GM10266 (cell line): ENCODE data around the gene CSTPP1.
"Not testable (repeated sequence)": the region's sequence is repeated elsewhere in the genome, so short reads cannot be mapped to it uniquely, and the experiment has no call there.

ENCODE experiments used
- DNase-seq: peaks from one replicate; pipeline ENCODE4 v3.0.0; 2012; ENCODE audit errors: extremely low spot score
- TF ChIP-seq, protein P1 (sequence below): IDR thresholded peaks from 2 replicates; pipeline ENCODE4 v1.5.1; 2012; ENCODE audit warnings: mild to moderate bottlenecking, low read depth; ENCODE audit not compliant: control insufficient read depth, insufficient read depth; ENCODE audit errors: missing control alignments

The CSTPP1 gene

DNA sequence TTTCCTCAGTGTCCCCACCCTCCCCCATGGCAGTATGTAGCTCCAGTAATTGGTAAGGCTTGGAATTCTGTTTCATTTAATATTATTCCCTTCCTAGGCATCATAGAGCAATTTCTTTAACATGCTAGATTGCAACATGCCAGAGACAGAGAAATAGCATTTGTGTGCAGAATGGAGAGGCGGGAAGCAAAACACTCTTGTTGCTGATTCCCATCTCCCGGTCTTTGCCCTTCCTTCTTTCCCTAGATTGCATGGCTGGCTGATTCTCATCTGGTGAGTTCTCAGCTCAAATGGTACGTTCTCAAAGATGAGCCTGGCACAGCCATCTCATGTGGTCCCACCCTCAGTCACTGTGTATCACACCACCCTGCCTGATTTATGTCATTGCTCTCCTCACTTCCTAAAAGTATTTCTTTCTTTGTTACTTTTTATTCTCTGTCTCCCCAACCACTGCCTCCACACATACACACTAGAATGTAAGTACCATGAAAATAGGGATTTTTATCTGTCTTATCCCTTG, 173.2 kb downstream of the CSTPP1 start:
- no peak for DNase-seq
- TF ChIP-seq, protein P1, sequence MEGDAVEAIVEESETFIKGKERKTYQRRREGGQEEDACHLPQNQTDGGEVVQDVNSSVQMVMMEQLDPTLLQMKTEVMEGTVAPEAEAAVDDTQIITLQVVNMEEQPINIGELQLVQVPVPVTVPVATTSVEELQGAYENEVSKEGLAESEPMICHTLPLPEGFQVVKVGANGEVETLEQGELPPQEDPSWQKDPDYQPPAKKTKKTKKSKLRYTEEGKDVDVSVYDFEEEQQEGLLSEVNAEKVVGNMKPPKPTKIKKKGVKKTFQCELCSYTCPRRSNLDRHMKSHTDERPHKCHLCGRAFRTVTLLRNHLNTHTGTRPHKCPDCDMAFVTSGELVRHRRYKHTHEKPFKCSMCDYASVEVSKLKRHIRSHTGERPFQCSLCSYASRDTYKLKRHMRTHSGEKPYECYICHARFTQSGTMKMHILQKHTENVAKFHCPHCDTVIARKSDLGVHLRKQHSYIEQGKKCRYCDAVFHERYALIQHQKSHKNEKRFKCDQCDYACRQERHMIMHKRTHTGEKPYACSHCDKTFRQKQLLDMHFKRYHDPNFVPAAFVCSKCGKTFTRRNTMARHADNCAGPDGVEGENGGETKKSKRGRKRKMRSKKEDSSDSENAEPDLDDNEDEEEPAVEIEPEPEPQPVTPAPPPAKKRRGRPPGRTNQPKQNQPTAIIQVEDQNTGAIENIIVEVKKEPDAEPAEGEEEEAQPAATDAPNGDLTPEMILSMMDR: no peak

DNA sequence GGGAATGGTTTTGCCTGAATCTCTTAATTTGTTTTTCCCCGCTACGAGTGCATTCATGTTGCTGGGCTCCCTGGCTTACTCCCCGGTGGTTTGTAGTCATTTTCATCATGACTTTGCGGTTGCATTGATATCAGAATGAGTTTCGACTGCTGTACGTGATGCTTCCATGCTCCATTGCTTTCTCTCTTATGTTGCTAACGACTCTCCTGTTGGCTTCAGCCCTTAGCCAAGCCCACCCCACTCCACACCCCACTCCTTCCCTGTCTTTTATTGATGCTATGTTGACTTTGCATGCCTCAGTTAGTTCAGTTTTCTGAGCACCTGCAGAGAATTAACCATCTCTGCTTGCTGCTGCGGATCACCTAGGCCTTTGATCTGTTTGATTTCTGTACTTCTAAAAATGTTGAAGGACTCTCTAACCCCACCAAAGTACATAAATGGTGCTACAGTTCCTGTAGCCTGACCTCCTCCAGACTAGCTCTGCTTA, 174.8 kb downstream of the CSTPP1 start:
- DNase-seq: peak; percentile 26

DNA sequence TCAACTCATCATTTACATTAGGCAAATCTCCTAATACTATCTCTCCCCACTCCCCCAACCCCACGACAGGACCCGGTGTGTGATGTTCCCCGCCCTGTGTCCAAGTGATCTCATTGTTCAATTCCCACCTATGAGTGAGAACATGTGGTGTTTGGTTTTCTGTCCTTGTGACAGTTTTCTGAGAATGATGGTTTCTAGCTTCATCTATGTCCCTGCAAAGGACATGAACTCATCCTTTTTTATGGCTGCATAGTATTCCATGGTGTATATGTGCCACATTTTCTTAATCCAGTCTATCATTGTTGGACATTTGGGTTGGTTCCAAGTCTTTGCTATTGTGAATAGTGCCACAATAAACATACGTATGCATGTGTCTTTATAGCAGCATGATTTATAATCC, 176.4 kb downstream of the CSTPP1 start:
- not testable (repeated sequence) for DNase-seq

More for the DNA sequence above, 174.8 kb downstream of the CSTPP1 start:
- TF ChIP-seq, protein P1: no peak

DNA sequence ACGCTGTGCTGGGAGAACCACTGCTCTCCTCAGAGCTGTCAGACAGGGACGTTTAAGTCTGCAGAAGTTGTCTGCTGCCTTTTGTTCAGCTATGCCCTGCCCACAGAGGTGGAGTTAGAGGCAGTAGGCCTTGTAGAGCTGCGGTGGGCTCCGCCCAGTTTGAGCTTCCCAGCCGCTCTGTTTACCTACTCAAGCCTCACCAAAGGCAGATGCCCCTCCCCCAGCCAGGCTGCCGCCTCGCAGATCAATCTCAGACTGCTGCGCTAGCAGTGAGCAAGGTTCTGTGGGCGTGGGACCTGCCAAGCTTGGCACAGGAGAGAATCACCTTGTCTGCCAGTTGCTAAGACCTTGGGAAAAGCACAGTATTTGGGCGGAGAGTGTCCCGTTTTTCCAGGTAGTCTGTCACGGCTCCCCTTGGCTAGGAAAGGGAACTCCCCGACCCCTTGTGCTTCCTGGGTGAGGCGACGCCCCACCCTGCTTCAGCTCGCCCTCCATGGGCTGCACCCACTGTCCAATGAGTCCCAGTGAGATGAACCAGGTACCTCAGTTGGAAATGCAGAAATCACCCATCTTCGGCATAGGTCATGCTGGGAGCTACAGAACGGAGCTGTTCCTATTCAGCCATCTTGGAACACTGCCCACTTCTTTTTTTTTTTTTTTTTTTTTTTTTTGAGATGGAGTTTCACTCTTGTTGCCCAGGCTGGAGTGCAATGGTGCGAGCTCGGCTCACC, 182.6 kb downstream of the CSTPP1 start:
- not testable (repeated sequence) for DNase-seq

DNA sequence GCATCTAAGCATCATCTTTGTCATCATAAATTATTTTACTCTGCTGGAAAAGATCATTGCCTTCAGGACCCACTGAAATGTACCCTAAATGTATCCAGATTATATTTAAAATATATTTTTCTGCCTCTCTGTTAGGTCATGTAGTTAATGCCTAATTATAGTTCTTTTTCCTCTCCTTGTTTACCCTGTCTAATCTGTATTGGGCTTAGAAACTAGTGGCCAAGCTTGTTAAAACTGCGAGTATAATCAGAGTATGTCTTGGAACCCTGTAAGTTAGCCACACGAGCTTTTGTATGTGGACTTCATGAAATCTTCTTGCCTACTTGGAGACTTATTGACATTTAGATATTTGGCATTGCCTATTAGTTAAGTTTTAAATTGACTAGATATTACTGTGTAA, 184.5 kb downstream of the CSTPP1 start:
- TF ChIP-seq, protein P1: no peak
- no peak for DNase-seq

DNA sequence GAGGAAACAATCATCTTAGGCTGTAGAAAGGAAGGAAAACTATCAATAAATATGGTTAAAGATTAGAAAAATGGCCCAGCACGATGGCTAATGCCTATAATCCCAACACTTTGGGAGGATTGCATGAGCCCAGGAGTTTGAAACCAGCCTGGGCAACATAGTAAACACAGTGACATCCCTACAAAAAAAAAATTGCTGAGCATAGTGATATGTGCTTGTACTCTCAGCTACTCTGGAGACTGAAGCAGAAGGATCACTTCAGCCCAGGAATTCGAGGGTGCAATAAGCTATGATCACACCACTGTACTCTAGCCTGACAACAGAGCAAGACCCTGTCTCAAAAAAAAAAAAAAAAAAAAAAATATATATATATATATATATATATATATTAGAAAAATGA, 185.2 kb downstream of the CSTPP1 start:
- TF ChIP-seq, protein P1: no peak
- DNase-seq: no peak

DNA sequence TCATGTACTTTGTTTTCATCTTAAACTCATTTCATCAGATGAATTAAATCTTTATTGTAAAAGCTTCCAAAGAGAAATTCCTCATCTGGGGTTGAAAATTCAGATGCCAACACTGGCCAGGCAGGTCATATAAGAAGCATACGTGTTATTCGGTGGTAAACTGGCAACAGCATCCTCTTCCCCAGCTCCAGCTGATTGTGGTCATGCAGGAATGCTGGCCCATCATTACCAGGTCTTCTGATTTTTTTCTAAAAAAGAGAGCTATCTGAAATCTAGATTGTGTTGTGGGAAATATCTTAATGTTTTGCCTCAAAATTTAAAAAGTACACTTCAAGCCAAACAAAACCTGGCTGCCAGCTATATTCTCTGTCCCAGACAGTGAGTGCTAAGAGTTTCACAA, 186.5 kb downstream of the CSTPP1 start:
- TF ChIP-seq, protein P1: no peak
- no peak for DNase-seq

DNA sequence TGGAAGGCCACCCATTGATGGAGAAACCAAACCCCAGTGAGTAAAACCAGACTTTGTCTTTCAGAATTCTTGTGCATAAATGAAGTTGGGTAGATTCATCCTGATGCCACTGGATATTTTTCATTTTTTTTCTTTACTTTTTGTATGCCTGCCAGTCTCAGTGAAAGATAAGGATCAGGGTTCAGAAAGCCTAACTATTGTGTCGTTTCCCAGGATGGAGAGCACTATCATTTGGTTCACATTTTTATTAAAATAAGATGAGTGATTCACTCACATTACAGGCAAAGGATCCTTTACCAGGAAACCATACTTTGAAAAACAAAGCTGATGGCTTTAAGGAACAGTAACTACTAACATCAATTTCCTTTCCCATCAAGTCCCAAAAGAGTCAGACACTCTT, 188.1 kb downstream of the CSTPP1 start:
- no peak for DNase-seq

More for the DNA sequence above, 188.1 kb downstream of the CSTPP1 start:
- TF ChIP-seq, protein P1: no peak
